ENCODE measurements around the gene APOL4. TPM values are rescaled to one million over a fixed set of nuclear protein-coding genes. Genes with fewer than 3 reads are reported as not detected.

APOL4 gene
- total RNA-seq, 1 experiment from 2014 or later, result 0.31 TPM

GRCh38 chr22:36243986-36244385 is 42.4 kb upstream of the APOL4 start:
- POLR2A ChIA-PET, result interaction anchor here (0.6 kb wide), 1 partner anchor 491 kb away, joined by 5 read pairs; no protein-coding TSS in a partner anchor

GRCh38 chr22:36239401-36240171 is 38.0 kb upstream of the APOL4 start, which contains the start of gene APOL2:
Gene APOL2 (minus strand): TSS chr22:36239527. CDS start chr22:36233162, 6,365 bp downstream.
- DNase-seq (ENCODE audit: low spot score) (peak; percentile 85), ATAC-seq (peak; percentile 99)
- POLR2A ChIA-PET, result interaction anchor here (1.5 to 2.5 kb wide), 2 partner anchors 15 to 20 kb away, joined by 5 to 9 read pairs; no protein-coding TSS in a partner anchor
- peaks cover 6% of the 10 kb centered on the region for H3K36me3 Mint-ChIP-seq
- peaks cover 6% of the 10 kb centered on the region; the same call in 1 of the 2 replicates for H3K27me3 Mint-ChIP-seq (ENCODE audit: low read depth)
- H3K4me1 Mint-ChIP-seq, result peaks cover 21% of the 10 kb centered on the region
- peak; percentile 94 for TF ChIP-seq IRF1 (CRISPR knock-in tag; IDR thresholded peaks at IDR 0.05)
- TF ChIP-seq JUN (CRISPR knock-in tag; IDR thresholded peaks at IDR 0.05), result no peak
- peak; percentile 97 for TF ChIP-seq FOXK1 (CRISPR knock-in tag; IDR thresholded peaks at IDR 0.05)
- TF ChIP-seq NFYB (CRISPR knock-in tag; conservative IDR thresholded peaks at IDR 0.05; ENCODE audit: low read depth), result no peak
- no peak for TF ChIP-seq ZNF671 (CRISPR knock-in tag; IDR thresholded peaks at IDR 0.05)
- TF ChIP-seq IRF2 (CRISPR knock-in tag; IDR thresholded peaks at IDR 0.05; ENCODE audit: borderline replicate concordance, low read depth), result peak; percentile 96
- TF ChIP-seq TEAD4 (CRISPR knock-in tag; IDR thresholded peaks at IDR 0.05), result peak; percentile 25; the same call in 1 of the 2 replicates
- 0 out of 2 replicates have a peak, but pooled peaks have one; percentile 32 for TF ChIP-seq TEAD1 (CRISPR knock-in tag; IDR thresholded peaks at IDR 0.05)
- peak; percentile 62; the same call in 1 of the 2 replicates for TF ChIP-seq MAX (CRISPR knock-in tag; IDR thresholded peaks at IDR 0.05)
- no peak for TF ChIP-seq CREM (CRISPR knock-in tag; IDR thresholded peaks at IDR 0.05)
- no peak for TF ChIP-seq CREB1 (CRISPR knock-in tag; IDR thresholded peaks at IDR 0.05)
- TF ChIP-seq ZNF121 (CRISPR knock-in tag; IDR thresholded peaks at IDR 0.05), result peak; percentile 38; the same call in 1 of the 2 replicates
- TF ChIP-seq E2F5 (CRISPR knock-in tag; IDR thresholded peaks at IDR 0.05), result no peak
- no peak for TF ChIP-seq NR2C2 (CRISPR knock-in tag; IDR thresholded peaks at IDR 0.05)
- H3K4me3 Mint-ChIP-seq, result peak within 1 kb of the TSS; percentile 87
- peak within 1 kb of the TSS; percentile 98 for H3K27ac Mint-ChIP-seq
- CTCF ChIA-PET, result interaction anchor here (0.6 to 3.2 kb wide), 30 partner anchors 8 to 271 kb away, joined by 3 to 28 read pairs (median 5); partner anchors contain the start of genes APOL4 and MYH9
- H3K9me3 Mint-ChIP-seq, result peaks cover 21% of the 10 kb centered on the region

More at GRCh38 chr22:36243986-36244385, 42.4 kb upstream of the APOL4 start:
- CTCF ChIA-PET, result interaction anchor here (0.8 kb wide), 1 partner anchor 40 kb away, joined by 3 read pairs; no protein-coding TSS in a partner anchor
- TF ChIP-seq ZNF423 (CRISPR knock-in tag; IDR thresholded peaks at IDR 0.05) (no peak), RORB (CRISPR knock-in tag; IDR thresholded peaks at IDR 0.05) (no peak), MLX (CRISPR knock-in tag; IDR thresholded peaks at IDR 0.05) (no peak), CREB1 (CRISPR knock-in tag; IDR thresholded peaks at IDR 0.05) (no peak), KAT7 (CRISPR knock-in tag; IDR thresholded peaks at IDR 0.05; ENCODE audit: borderline replicate concordance) (no peak), CBFB (CRISPR knock-in tag; IDR thresholded peaks at IDR 0.05; ENCODE audit: low read depth) (no peak), HMGA2 (CRISPR knock-in tag; IDR thresholded peaks at IDR 0.05) (no peak), NFYB (CRISPR knock-in tag; conservative IDR thresholded peaks at IDR 0.05; ENCODE audit: low read depth) (no peak), NFATC4 (CRISPR knock-in tag; IDR thresholded peaks at IDR 0.05) (no peak), ZMAT4 (CRISPR knock-in tag; IDR thresholded peaks at IDR 0.05) (no peak), MXD4 (CRISPR knock-in tag; IDR thresholded peaks at IDR 0.05; ENCODE audit: borderline replicate concordance) (no peak), SOX15 (CRISPR knock-in tag; IDR thresholded peaks at IDR 0.05) (no peak), ZNF121 (CRISPR knock-in tag; IDR thresholded peaks at IDR 0.05) (no peak), USF1 (CRISPR knock-in tag; IDR thresholded peaks at IDR 0.05) (no peak), ETV6 (CRISPR knock-in tag; IDR thresholded peaks at IDR 0.05) (no peak), NR2C2 (CRISPR knock-in tag; IDR thresholded peaks at IDR 0.05) (no peak), E2F5 (CRISPR knock-in tag; IDR thresholded peaks at IDR 0.05) (no peak), ZNF671 (CRISPR knock-in tag; IDR thresholded peaks at IDR 0.05) (no peak), ESRRA (CRISPR knock-in tag; IDR thresholded peaks at IDR 0.05; ENCODE audit: borderline replicate concordance) (no peak), GRHL2 (CRISPR knock-in tag; IDR thresholded peaks at IDR 0.05; ENCODE audit: insufficient replicate concordance, severe bottlenecking) (no peak)
- Mint-ChIP-seq H3K4me1 (peaks cover 11% of the 10 kb centered on the region), H3K27me3 (ENCODE audit: low read depth) (peaks cover 10% of the 10 kb centered on the region), H3K4me3 (no peak overlapping the region), H3K36me3 (peaks cover 14% of the 10 kb centered on the region), H3K9me3 (peaks cover 34% of the 10 kb centered on the region), H3K27ac (no peak overlapping the region)
- ATAC-seq, result no peak
- DNase-seq (ENCODE audit: low spot score), result no peak

Data from WTC11 (cell line).